ENCODE data around the gene BOD1L1. TPM values are rescaled to one million over a fixed set of nuclear protein-coding genes. Genes with fewer than 3 reads are reported as not detected.

Gene BOD1L1
- total RNA-seq, 1 experiment from 2014 or later: 18.1 TPM

DNA sequence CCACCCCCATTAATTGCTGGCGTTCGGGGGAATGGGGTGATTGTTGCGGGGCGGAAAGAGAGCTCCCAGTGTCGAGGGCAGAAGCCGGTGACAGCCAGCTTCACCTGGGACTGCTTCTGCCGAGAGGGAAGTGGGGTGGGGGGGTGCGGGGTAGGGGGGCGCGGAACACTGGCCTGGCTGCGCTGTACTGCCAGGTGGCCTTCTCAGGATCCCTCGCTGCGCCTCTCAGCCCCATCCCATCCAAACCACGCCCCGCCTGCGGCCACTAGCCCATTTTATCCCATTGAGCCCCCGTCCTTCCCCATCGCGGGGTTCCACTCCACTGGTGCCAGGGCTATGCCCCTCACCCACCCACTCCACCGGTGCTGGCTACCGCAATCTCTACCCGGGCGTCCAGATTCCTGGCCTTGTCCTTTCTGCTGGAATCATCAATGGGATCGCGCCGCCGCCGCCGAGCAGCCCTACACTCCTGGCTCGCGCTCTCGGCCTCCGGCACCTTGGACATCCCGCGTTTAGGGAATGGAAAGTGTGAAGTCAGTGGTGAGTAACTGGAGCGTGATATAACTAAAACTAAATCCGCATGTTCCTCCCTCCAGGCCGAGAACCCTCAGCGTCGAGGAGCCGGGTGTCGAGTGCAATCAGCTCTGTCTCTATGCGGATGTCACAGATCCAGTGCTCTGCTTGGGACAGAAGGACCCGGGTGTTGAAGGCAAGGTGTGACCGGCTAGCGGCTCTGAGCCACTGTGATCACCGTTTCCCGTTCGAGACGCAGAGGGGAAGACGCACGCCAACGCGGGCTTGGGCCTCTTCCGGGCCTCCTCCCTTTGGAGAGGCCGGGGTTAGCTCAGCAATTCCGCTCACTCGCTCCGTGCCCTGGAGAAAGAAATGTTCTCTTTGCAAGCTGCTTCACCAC is 103.7 kb downstream of the BOD1L1 start:
- ATAC-seq (no peak), DNase-seq (ENCODE audit: low read depth, low spot score) (no peak)
- no peak for TF ChIP-seq TCF7L2 (IDR thresholded peaks at IDR 0.05; ENCODE audit: low read depth, low read length)
- no peak for TF ChIP-seq SIN3A (IDR thresholded peaks at IDR 0.05; ENCODE audit: borderline replicate concordance, insufficient read depth, low read depth, low read length)
- TF ChIP-seq POLR2AphosphoS5 (IDR thresholded peaks at IDR 0.05; ENCODE audit: low read depth, low read length): no peak
- TF ChIP-seq, protein P1, sequence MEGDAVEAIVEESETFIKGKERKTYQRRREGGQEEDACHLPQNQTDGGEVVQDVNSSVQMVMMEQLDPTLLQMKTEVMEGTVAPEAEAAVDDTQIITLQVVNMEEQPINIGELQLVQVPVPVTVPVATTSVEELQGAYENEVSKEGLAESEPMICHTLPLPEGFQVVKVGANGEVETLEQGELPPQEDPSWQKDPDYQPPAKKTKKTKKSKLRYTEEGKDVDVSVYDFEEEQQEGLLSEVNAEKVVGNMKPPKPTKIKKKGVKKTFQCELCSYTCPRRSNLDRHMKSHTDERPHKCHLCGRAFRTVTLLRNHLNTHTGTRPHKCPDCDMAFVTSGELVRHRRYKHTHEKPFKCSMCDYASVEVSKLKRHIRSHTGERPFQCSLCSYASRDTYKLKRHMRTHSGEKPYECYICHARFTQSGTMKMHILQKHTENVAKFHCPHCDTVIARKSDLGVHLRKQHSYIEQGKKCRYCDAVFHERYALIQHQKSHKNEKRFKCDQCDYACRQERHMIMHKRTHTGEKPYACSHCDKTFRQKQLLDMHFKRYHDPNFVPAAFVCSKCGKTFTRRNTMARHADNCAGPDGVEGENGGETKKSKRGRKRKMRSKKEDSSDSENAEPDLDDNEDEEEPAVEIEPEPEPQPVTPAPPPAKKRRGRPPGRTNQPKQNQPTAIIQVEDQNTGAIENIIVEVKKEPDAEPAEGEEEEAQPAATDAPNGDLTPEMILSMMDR (IDR thresholded peaks at IDR 0.05): no peak
- TF ChIP-seq, protein P2, sequence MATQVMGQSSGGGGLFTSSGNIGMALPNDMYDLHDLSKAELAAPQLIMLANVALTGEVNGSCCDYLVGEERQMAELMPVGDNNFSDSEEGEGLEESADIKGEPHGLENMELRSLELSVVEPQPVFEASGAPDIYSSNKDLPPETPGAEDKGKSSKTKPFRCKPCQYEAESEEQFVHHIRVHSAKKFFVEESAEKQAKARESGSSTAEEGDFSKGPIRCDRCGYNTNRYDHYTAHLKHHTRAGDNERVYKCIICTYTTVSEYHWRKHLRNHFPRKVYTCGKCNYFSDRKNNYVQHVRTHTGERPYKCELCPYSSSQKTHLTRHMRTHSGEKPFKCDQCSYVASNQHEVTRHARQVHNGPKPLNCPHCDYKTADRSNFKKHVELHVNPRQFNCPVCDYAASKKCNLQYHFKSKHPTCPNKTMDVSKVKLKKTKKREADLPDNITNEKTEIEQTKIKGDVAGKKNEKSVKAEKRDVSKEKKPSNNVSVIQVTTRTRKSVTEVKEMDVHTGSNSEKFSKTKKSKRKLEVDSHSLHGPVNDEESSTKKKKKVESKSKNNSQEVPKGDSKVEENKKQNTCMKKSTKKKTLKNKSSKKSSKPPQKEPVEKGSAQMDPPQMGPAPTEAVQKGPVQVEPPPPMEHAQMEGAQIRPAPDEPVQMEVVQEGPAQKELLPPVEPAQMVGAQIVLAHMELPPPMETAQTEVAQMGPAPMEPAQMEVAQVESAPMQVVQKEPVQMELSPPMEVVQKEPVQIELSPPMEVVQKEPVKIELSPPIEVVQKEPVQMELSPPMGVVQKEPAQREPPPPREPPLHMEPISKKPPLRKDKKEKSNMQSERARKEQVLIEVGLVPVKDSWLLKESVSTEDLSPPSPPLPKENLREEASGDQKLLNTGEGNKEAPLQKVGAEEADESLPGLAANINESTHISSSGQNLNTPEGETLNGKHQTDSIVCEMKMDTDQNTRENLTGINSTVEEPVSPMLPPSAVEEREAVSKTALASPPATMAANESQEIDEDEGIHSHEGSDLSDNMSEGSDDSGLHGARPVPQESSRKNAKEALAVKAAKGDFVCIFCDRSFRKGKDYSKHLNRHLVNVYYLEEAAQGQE (IDR thresholded peaks at IDR 0.05; ENCODE audit: insufficient read depth in 1 of 2, low read depth in 2 of 2, low read length in 1 of 2): no peak
- ChIA-PET CTCF (no interaction called here), POLR2A (no interaction called here)
- in situ Hi-C loops (cut with HindIII; ENCODE audit: low pct_unique_long_range_greater_than_20kb, low sequenced_read_pairs) (no loop called here), intact Hi-C loops (cut with micrococcal nuclease; ENCODE audit: unreplicated experiment) (no loop called here)
- H3K4me1 ChIP-seq (ENCODE audit: control insufficient read depth, insufficient read depth, low read length): no peaks in the 10 kb centered on the region
- no TSS peak for BruUV-seq (replicated peaks)
- no peak overlapping the region for H3K4me3 ChIP-seq (ENCODE audit: low read depth in 2 of 2, low read length in 2 of 2)
- no peaks in the 10 kb centered on the region for H3K27me3 ChIP-seq (ENCODE audit: control insufficient read depth, insufficient read depth, low read length)
- H3K9me3 ChIP-seq (ENCODE audit: control insufficient read depth, insufficient read depth, low read depth, low read length): no peaks in the 10 kb centered on the region
- H3K36me3 ChIP-seq (ENCODE audit: control insufficient read depth, insufficient read depth, low read length): no peaks in the 10 kb centered on the region
- H3K27ac ChIP-seq (ENCODE audit: low read length): no peak overlapping the region

DNA sequence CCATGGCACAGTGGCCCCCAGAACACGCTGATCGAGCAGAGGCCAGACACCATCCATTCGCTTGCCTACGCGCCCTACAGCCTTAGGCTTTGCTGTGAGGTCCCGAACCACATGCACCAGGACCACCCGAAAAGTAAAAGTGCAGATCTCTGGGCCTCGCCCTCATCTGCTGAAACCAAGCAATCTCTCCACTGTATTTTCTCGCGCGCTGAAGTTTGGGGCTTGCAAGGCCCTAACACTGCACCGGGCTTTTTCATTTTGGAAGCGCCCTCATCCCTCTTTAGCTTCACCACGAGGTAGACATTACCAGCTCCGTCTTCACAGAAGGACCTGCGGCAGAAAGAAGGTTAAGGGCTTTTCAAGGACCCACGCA is 104.4 kb downstream of the BOD1L1 start:
- Histone ChIP-seq H3K27ac (ENCODE audit: low read length) (no peak overlapping the region), H3K27me3 (ENCODE audit: control insufficient read depth, insufficient read depth, low read length) (no peaks in the 10 kb centered on the region), H3K9me3 (ENCODE audit: control insufficient read depth, insufficient read depth, low read depth, low read length) (no peaks in the 10 kb centered on the region), H3K4me1 (ENCODE audit: control insufficient read depth, insufficient read depth, low read length) (no peaks in the 10 kb centered on the region), H3K4me3 (ENCODE audit: low read depth in 2 of 2, low read length in 2 of 2) (no peak overlapping the region), H3K36me3 (ENCODE audit: control insufficient read depth, insufficient read depth, low read length) (no peaks in the 10 kb centered on the region)
- no peak for TF ChIP-seq TCF7L2 (IDR thresholded peaks at IDR 0.05; ENCODE audit: low read depth, low read length)
- TF ChIP-seq, protein P2 (IDR thresholded peaks at IDR 0.05; ENCODE audit: insufficient read depth in 1 of 2, low read depth in 2 of 2, low read length in 1 of 2): no peak
- TF ChIP-seq SIN3A (IDR thresholded peaks at IDR 0.05; ENCODE audit: borderline replicate concordance, insufficient read depth, low read depth, low read length): no peak
- TF ChIP-seq, protein P1 (IDR thresholded peaks at IDR 0.05): no peak
- no peak for TF ChIP-seq POLR2AphosphoS5 (IDR thresholded peaks at IDR 0.05; ENCODE audit: low read depth, low read length)
- DNase-seq (ENCODE audit: low read depth, low spot score) (no peak), ATAC-seq (no peak)
- ChIA-PET POLR2A (no interaction called here), CTCF (no interaction called here)
- BruUV-seq (replicated peaks): no TSS peak
- intact Hi-C loops (cut with micrococcal nuclease; ENCODE audit: unreplicated experiment): no loop called here
- in situ Hi-C loops (cut with HindIII; ENCODE audit: low pct_unique_long_range_greater_than_20kb, low sequenced_read_pairs): no loop called here
